ENCODE results near the gene ADGRD1.

Gene ADGRD1

DNA sequence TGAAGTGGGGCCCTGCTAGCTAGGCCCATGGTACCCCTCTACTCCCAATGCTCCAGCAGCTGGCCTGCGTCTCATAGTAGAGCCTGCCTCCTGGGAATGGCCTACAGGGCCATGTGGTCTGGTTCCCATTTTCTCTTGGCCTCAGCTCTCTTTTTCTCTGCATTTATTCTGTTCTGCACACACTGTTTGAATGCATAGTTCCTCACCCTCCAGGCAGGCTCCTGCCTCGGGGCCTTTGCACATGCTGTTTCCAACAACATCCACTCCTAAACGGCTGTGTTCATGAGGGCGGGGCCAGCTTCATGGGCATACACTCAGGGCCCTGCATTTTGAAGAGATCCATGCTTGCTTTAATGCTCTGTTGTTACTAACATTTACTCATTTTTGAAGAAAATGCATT, 204.0 kb downstream of the ADGRD1 start:
- DNase-seq (no peak), ATAC-seq (replicated peaks) (no peak)
- Mint-ChIP-seq H3K27me3 (peaks cover 23 to 72% of the 10 kb centered on the region in 2 donors), H3K27ac (no peak overlapping the region), H3K4me1 (ENCODE audit: low read depth in 2 of 2) (no peaks in the 10 kb centered on the region), H3K36me3 (ENCODE audit: insufficient read depth) (no peaks in the 10 kb centered on the region), H3K9me3 (no peaks in the 10 kb centered on the region), H3K4me3 (no peak overlapping the region)

GRCh38 chr12:131159660-131160059, 206.0 kb downstream of the ADGRD1 start:
- H3K4me1 Mint-ChIP-seq (ENCODE audit: low read depth in 2 of 2): no peaks in the 10 kb centered on the region
- H3K4me3 Mint-ChIP-seq: no peak overlapping the region
- ATAC-seq (replicated peaks) (no peak), DNase-seq (no peak)
- H3K36me3 Mint-ChIP-seq (ENCODE audit: insufficient read depth): no peaks in the 10 kb centered on the region
- no peak overlapping the region for H3K27ac Mint-ChIP-seq
- H3K9me3 Mint-ChIP-seq: no peaks in the 10 kb centered on the region
- peaks cover 6 to 53% of the 10 kb centered on the region in 2 donors for H3K27me3 Mint-ChIP-seq

- no peak for ATAC-seq (replicated peaks)
- no peak for DNase-seq
- Mint-ChIP-seq H3K4me1 (ENCODE audit: low read depth in 2 of 2) (no peaks in the 10 kb centered on the region), H3K9me3 (no peaks in the 10 kb centered on the region), H3K4me3 (no peak overlapping the region), H3K27ac (no peak overlapping the region), H3K36me3 (ENCODE audit: insufficient read depth) (no peaks in the 10 kb centered on the region), H3K27me3 (peaks cover 17 to 55% of the 10 kb centered on the region in 2 donors)
Measured at GRCh38 chr12:131162113-131162512, 208.4 kb downstream of the ADGRD1 start.

DNA sequence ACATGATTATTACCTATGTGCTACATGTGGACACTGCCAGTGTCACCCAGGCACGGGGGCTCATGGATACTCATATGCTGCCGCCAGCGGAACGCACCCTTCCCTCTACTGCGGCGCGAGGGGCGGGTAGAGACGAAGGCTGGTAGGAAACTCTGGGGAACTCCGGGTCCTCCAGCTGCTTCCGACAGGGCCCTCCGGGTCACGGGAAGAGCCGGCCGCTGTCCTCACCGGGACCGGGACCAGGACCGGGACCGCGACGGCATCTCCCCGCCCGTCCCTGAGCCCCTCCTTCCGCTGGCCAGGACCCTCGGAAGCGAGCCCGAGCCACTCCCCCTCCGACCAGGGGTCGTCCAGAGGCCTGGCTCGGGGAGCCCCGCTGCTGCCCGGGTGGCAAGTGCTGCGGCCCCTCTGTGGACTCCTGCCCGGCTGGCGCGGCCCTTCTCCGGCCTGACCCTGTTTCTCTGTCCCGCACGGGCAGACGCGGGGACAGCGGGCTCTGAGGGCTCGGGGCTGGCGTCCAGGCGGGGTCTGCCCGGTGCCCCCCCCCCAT, 209.6 kb downstream of the ADGRD1 start:
- Mint-ChIP-seq H3K4me1 (ENCODE audit: low read depth in 2 of 2) (no peaks in the 10 kb centered on the region), H3K9me3 (no peaks in the 10 kb centered on the region), H3K27me3 (peaks cover 29 to 66% of the 10 kb centered on the region in 2 donors), H3K27ac (no peak overlapping the region), H3K4me3 (no peak overlapping the region), H3K36me3 (ENCODE audit: insufficient read depth) (no peaks in the 10 kb centered on the region)
- no peak for ATAC-seq (replicated peaks)
- DNase-seq: no peak

- no peaks in the 10 kb centered on the region for H3K4me1 Mint-ChIP-seq (ENCODE audit: low read depth in 2 of 2)
- H3K4me3 Mint-ChIP-seq: no peak overlapping the region
- H3K9me3 Mint-ChIP-seq: no peaks in the 10 kb centered on the region
- no peak overlapping the region for H3K27ac Mint-ChIP-seq
- ATAC-seq (replicated peaks) (no peak), DNase-seq (no peak)
- no peaks in the 10 kb centered on the region for H3K36me3 Mint-ChIP-seq (ENCODE audit: insufficient read depth)
- peaks cover 39 to 72% of the 10 kb centered on the region in 2 donors for H3K27me3 Mint-ChIP-seq
Measured at GRCh38 chr12:131164096-131164872, 210.6 kb downstream of the ADGRD1 start.

- no peak overlapping the region for H3K27ac Mint-ChIP-seq
- H3K9me3 Mint-ChIP-seq: no peaks in the 10 kb centered on the region
- H3K36me3 Mint-ChIP-seq (ENCODE audit: insufficient read depth): no peaks in the 10 kb centered on the region
- peaks cover 54 to 72% of the 10 kb centered on the region in 2 donors for H3K27me3 Mint-ChIP-seq
- DNase-seq (no peak), ATAC-seq (replicated peaks) (no peak)
- no peak overlapping the region for H3K4me3 Mint-ChIP-seq
- H3K4me1 Mint-ChIP-seq (ENCODE audit: low read depth in 2 of 2): no peaks in the 10 kb centered on the region
Measured at GRCh38 chr12:131166717-131167116, 213.0 kb downstream of the ADGRD1 start.

- no peak for DNase-seq
- ATAC-seq (replicated peaks): no peak
- no peak overlapping the region for H3K4me3 Mint-ChIP-seq
- H3K36me3 Mint-ChIP-seq (ENCODE audit: insufficient read depth): no peaks in the 10 kb centered on the region
- no peaks in the 10 kb centered on the region for H3K4me1 Mint-ChIP-seq (ENCODE audit: low read depth in 2 of 2)
- H3K27me3 Mint-ChIP-seq: peaks cover 54 to 66% of the 10 kb centered on the region in 2 donors
- H3K9me3 Mint-ChIP-seq: no peaks in the 10 kb centered on the region
- no peak overlapping the region for H3K27ac Mint-ChIP-seq
Measured at GRCh38 chr12:131167334-131167733, 213.6 kb downstream of the ADGRD1 start.

DNA sequence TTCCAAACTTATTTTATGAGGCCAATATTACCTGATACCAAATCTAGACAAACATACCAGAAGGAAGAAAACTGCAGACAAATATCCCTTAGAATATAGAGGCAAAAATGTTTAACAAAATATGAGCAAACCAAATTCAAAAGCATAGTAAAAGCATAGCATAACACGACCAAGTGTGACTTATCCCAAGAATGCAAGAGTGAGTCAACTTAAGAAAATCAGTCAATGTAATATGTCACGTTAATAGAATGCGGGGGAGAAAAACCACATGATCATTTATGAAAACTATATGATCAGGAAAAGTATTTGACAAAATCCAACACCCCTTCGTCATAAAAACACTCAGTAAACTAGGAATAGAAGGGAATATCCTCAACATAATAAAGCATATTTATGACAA, 217.3 kb downstream of the ADGRD1 start:
- H3K9me3 Mint-ChIP-seq: peaks cover 0 to 7% of the 10 kb centered on the region in 2 donors
- peaks cover 48 to 58% of the 10 kb centered on the region in 2 donors for H3K27me3 Mint-ChIP-seq
- H3K27ac Mint-ChIP-seq: no peak overlapping the region
- H3K4me3 Mint-ChIP-seq: no peak overlapping the region
- no peak for DNase-seq
- ATAC-seq (replicated peaks): no peak
- no peaks in the 10 kb centered on the region for H3K36me3 Mint-ChIP-seq (ENCODE audit: insufficient read depth)
- H3K4me1 Mint-ChIP-seq (ENCODE audit: low read depth in 2 of 2): no peaks in the 10 kb centered on the region

DNA sequence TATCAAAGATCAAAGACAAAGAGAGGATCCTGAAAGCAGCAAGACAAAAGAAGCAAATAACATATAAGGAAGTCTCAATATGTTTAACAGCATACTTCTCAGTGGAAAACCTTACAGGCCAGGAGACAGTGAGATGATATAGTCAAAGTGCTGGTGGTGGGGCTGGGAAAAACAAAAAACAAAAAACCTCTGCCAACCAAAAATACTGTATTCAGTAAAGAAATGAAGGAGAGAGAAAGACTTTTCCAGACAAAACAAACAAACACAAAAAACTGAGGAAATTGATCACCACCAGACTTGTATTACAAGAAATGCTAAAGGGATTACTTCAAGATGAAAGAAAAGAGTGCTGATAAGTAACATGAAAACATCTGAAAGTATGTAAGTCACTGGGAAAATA, 221.2 kb downstream of the ADGRD1 start:
- no peaks in the 10 kb centered on the region for H3K4me1 Mint-ChIP-seq (ENCODE audit: low read depth in 2 of 2)
- H3K27me3 Mint-ChIP-seq: peaks cover 34 to 48% of the 10 kb centered on the region in 2 donors
- no peaks in the 10 kb centered on the region for H3K36me3 Mint-ChIP-seq (ENCODE audit: insufficient read depth)
- ATAC-seq (replicated peaks): no peak
- DNase-seq: no peak
- H3K4me3 Mint-ChIP-seq: no peak overlapping the region
- peaks cover 0 to 7% of the 10 kb centered on the region in 2 donors for H3K9me3 Mint-ChIP-seq
- no peak overlapping the region for H3K27ac Mint-ChIP-seq

GRCh38 chr12:131176266-131176665, 222.6 kb downstream of the ADGRD1 start:
- Mint-ChIP-seq H3K4me1 (ENCODE audit: low read depth in 2 of 2) (no peaks in the 10 kb centered on the region), H3K27ac (no peak overlapping the region), H3K9me3 (peaks cover 0 to 7% of the 10 kb centered on the region in 2 donors), H3K4me3 (no peak overlapping the region), H3K27me3 (peaks cover 34 to 51% of the 10 kb centered on the region in 2 donors), H3K36me3 (ENCODE audit: insufficient read depth) (no peaks in the 10 kb centered on the region)
- no peak for DNase-seq
- ATAC-seq (replicated peaks): no peak

GRCh38 chr12:131176926-131177325, 223.2 kb downstream of the ADGRD1 start:
- Mint-ChIP-seq H3K4me1 (ENCODE audit: low read depth in 2 of 2) (no peaks in the 10 kb centered on the region), H3K36me3 (ENCODE audit: insufficient read depth) (no peaks in the 10 kb centered on the region), H3K27ac (no peak overlapping the region), H3K4me3 (no peak overlapping the region), H3K27me3 (peaks cover 33 to 49% of the 10 kb centered on the region in 2 donors), H3K9me3 (peaks cover 0 to 7% of the 10 kb centered on the region in 2 donors)
- DNase-seq (no peak), ATAC-seq (replicated peaks) (no peak)

DNA sequence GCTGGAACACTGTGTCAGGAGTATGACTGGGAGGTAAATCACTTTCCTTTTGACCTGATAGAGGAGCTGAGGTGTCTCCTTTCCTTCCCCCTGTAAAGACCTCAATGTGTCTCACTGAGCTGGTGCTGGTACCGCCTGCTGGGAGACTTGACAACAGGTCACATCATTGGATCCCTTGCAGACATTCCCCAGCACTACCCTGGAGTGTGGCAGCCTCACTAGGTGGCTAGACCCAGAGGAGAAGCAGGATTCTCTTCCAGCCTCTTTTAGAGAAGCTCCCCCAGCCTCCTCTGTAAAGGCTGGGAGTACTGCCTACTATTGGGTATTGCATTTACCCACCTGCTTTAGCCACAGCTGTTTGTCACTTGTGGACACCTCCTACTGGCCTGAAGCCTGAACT, 223.9 kb downstream of the ADGRD1 start:
- Mint-ChIP-seq H3K27me3 (peaks cover 33 to 49% of the 10 kb centered on the region in 2 donors), H3K4me1 (ENCODE audit: low read depth in 2 of 2) (no peaks in the 10 kb centered on the region), H3K9me3 (peaks cover 0 to 7% of the 10 kb centered on the region in 2 donors)

GRCh38 chr12:131187602-131188001, 233.9 kb downstream of the ADGRD1 start:
- Mint-ChIP-seq H3K9me3 (no peaks in the 10 kb centered on the region), H3K27me3 (peaks cover 14 to 15% of the 10 kb centered on the region in 2 donors), H3K27ac (no peak overlapping the region), H3K4me3 (no peak overlapping the region), H3K36me3 (ENCODE audit: insufficient read depth) (no peaks in the 10 kb centered on the region), H3K4me1 (ENCODE audit: low read depth in 2 of 2) (no peaks in the 10 kb centered on the region)
- no peak for ATAC-seq (replicated peaks)
- no peak for DNase-seq

More for the DNA sequence above, 223.9 kb downstream of the ADGRD1 start:
- no peak overlapping the region for H3K4me3 Mint-ChIP-seq
- no peak for DNase-seq
- ATAC-seq (replicated peaks): no peak
- no peaks in the 10 kb centered on the region for H3K36me3 Mint-ChIP-seq (ENCODE audit: insufficient read depth)
- no peak overlapping the region for H3K27ac Mint-ChIP-seq
